ENCODE measurements around the gene IMMP1L.

Gene IMMP1L

GRCh38 chr11:31474083-31474482, 35.3 kb downstream of the IMMP1L start:
- no peak for DNase-seq (ENCODE audit: low spot score)

GRCh38 chr11:31464436-31464835, 45.0 kb downstream of the IMMP1L start:
- DNase-seq (ENCODE audit: low spot score): no peak

More at GRCh38 chr11:31474083-31474482, 35.3 kb downstream of the IMMP1L start:
- TF ChIP-seq CTCF (IDR thresholded peaks at IDR 0.05; ENCODE audit: extremely low read depth, missing control alignments): no peak

GRCh38 chr11:31455177-31455576, 54.2 kb downstream of the IMMP1L start:
- no peak for TF ChIP-seq CTCF (IDR thresholded peaks at IDR 0.05; ENCODE audit: extremely low read depth, missing control alignments)
- DNase-seq (ENCODE audit: low spot score): no peak

More at GRCh38 chr11:31464436-31464835, 45.0 kb downstream of the IMMP1L start:
- no peak for TF ChIP-seq CTCF (IDR thresholded peaks at IDR 0.05; ENCODE audit: extremely low read depth, missing control alignments)

GRCh38 chr11:31450841-31451240, 58.6 kb downstream of the IMMP1L start:
- no peak for DNase-seq (ENCODE audit: low spot score)
- TF ChIP-seq CTCF (IDR thresholded peaks at IDR 0.05; ENCODE audit: extremely low read depth, missing control alignments): no peak

- TF ChIP-seq CTCF (IDR thresholded peaks at IDR 0.05; ENCODE audit: extremely low read depth, missing control alignments): no peak
- no peak for DNase-seq (ENCODE audit: low spot score)
Measured at GRCh38 chr11:31449040-31449439, 60.4 kb downstream of the IMMP1L start.

- no peak for TF ChIP-seq CTCF (IDR thresholded peaks at IDR 0.05; ENCODE audit: extremely low read depth, missing control alignments)
- no peak for DNase-seq (ENCODE audit: low spot score)
Measured at GRCh38 chr11:31445621-31446020, 63.8 kb downstream of the IMMP1L start.

GRCh38 chr11:31443802-31444201, 65.6 kb downstream of the IMMP1L start:
- TF ChIP-seq CTCF (IDR thresholded peaks at IDR 0.05; ENCODE audit: extremely low read depth, missing control alignments): no peak
- DNase-seq (ENCODE audit: low spot score): no peak

Measured in GM20000 (cell line).